Prostate gland (tissue), 2 donors: ENCODE measurements around the gene NLRP13. TPM values are rescaled to one million over a fixed set of nuclear protein-coding genes. Genes with fewer than 3 reads are reported as not detected.
"Not testable (repeated sequence)": the region's sequence is repeated elsewhere in the genome, so short reads cannot be mapped to it uniquely, and the experiment has no call there.

Experiments
- DNase-seq: peaks from one replicate; pipeline ENCODE4 v3.0.0-alpha.2; 2019; ENCODE audit warnings: low spot score
- H3K27ac ChIP-seq, 2 donors: fragments of 200-600 bp; sonication (generic); 2 replicates each; pipeline ENCODE4 v1.5.1; 2017 to 2019
- H3K27me3 ChIP-seq: fragments of 200-600 bp; sonication (generic); replicated peaks from 2 replicates; pipeline ENCODE4 v1.5.1; 2019; ENCODE audit not compliant: insufficient read depth
- H3K36me3 ChIP-seq, 2 donors: fragments of 200-600 bp; sonication (generic); 1 replicate in 1 of 2; 2 replicates in 1 of 2; pipeline versions ENCODE4 v1.5.1 to v1.8.1; 2017 to 2019
- H3K4me1 ChIP-seq: fragments of 200-600 bp; sonication (generic); replicated peaks from 2 replicates; pipeline ENCODE4 v1.5.1; 2019
- H3K4me3 ChIP-seq, 2 donors: fragments of 200-600 bp; sonication (generic); 2 replicates each; pipeline ENCODE4 v1.5.1; 2017 to 2019
- H3K9me3 ChIP-seq: fragments of 200-600 bp; sonication (generic); 2 replicates; pipeline ENCODE4 v1.5.1; 2017
- CTCF ChIP-seq, 4 experiments: fragments of 200-600 bp in 2 of 4; fragments of 450-650 bp in 2 of 4; sonication (generic) in 2 of 4; IDR thresholded peaks; 1 replicate in 3 of 4; 2 replicates in 1 of 4; pipeline ENCODE4 v1.5.1; 2016 to 2019; ENCODE audit warnings: antibody characterized with exemption in 4 of 4, mild to moderate bottlenecking in 2 of 4, moderate library complexity in 2 of 4
- POLR2A ChIP-seq: fragments of 450-650 bp; IDR thresholded peaks from one replicate; pipeline ENCODE4 v1.6.1; 2016; ENCODE audit warnings: antibody characterized with exemption, mild to moderate bottlenecking
- POLR2AphosphoS5 ChIP-seq: sonication (generic); formaldehyde crosslinking; IDR thresholded peaks from one replicate; pipeline ENCODE4 v1.6.1; 2017; ENCODE audit warnings: antibody characterized with exemption
- WGBS: methylation state at CpG from one replicate; pipeline ENCODE4 v1.1.5; 2018; 5-methylcytosine and 5-hydroxymethylcytosine counted together
- intact Hi-C: fragments of 100-400 bp; cut with DNase I; formaldehyde crosslinking; loops from one replicate; pipeline ENCODE4 v1.14.2; 2022
- total RNA-seq, 2 donors: library from RNA; depleted of rRNA; stranded (reverse); fragments of >200 nt; gene quantifications; one replicate each; pipeline ENCODE4 v1.1.0, GENCODE V29; 2016

Gene NLRP13
- total RNA-seq, 2 donors from 2014 or later: not detected

- Histone ChIP-seq H3K27me3 (no peaks in the 10 kb centered on the region), H3K36me3 (no peaks in the 10 kb centered on the region), H3K4me3 (no peak overlapping the region), H3K27ac (no peak overlapping the region), H3K9me3 (no peaks in the 10 kb centered on the region), H3K4me1 (no peaks in the 10 kb centered on the region)
- intact Hi-C loops: no loop called here
- TF ChIP-seq POLR2A (no peak), CTCF (IDR thresholded peaks at IDR 0.05) (no peak), POLR2AphosphoS5 (no peak)
- no peak for DNase-seq
- WGBS: 72% methylated on average over 9 of the region's 9 CpGs
Observed at GRCh38 chr19:55935206-55935605, 3.1 kb upstream of the NLRP13 start.

GRCh38 chr19:55930996-55931515 lies 1.1 kb downstream of the NLRP13 start:
- Histone ChIP-seq H3K27me3 (no peaks in the 10 kb centered on the region), H3K4me1 (no peaks in the 10 kb centered on the region), H3K4me3 (no peak overlapping the region), H3K36me3 (no peaks in the 10 kb centered on the region), H3K27ac (no peak overlapping the region), H3K9me3 (no peaks in the 10 kb centered on the region)
- WGBS: 81% methylated on average over 14 of the region's 14 CpGs
- TF ChIP-seq CTCF (IDR thresholded peaks at IDR 0.05) (no peak), POLR2AphosphoS5 (no peak), POLR2A (no peak)
- DNase-seq: no peak
- intact Hi-C loops: no loop called here

GRCh38 chr19:55929258-55929657 lies 2.9 kb downstream of the NLRP13 start:
- H3K9me3 ChIP-seq, H3K4me1 ChIP-seq, H3K36me3 ChIP-seq, H3K27ac ChIP-seq, DNase-seq, H3K4me3 ChIP-seq, H3K27me3 ChIP-seq, intact Hi-C loops: not testable (repeated sequence)
- 94% methylated on average over 5 of the region's 5 CpGs for WGBS

- 78% methylated on average over 8 of the region's 8 CpGs for WGBS
- DNase-seq: no peak
- Histone ChIP-seq H3K36me3 (no peaks in the 10 kb centered on the region), H3K4me1 (no peaks in the 10 kb centered on the region), H3K27ac (no peak overlapping the region), H3K27me3 (no peaks in the 10 kb centered on the region), H3K9me3 (no peaks in the 10 kb centered on the region), H3K4me3 (no peak overlapping the region)
- no peak for TF ChIP-seq POLR2A
- TF ChIP-seq POLR2AphosphoS5: no peak
- no peak for TF ChIP-seq CTCF (IDR thresholded peaks at IDR 0.05)
- intact Hi-C loops: no loop called here
Observed at GRCh38 chr19:55927991-55928390, 4.1 kb downstream of the NLRP13 start.

GRCh38 chr19:55923556-55923955 lies 8.6 kb downstream of the NLRP13 start:
- intact Hi-C loops: no loop called here
- Histone ChIP-seq H3K27me3 (no peaks in the 10 kb centered on the region), H3K9me3 (no peaks in the 10 kb centered on the region), H3K4me3 (no peak overlapping the region), H3K4me1 (no peaks in the 10 kb centered on the region), H3K36me3 (no peaks in the 10 kb centered on the region), H3K27ac (no peak overlapping the region)
- no peak for DNase-seq
- TF ChIP-seq POLR2A (no peak), CTCF (IDR thresholded peaks at IDR 0.05) (no peak), POLR2AphosphoS5 (no peak)
- WGBS: 80% methylated on average over 5 of the region's 5 CpGs
